NCI-H2081 treated with DMSO at 0.1 percent for 48 hours (cell line): ENCODE measurements around the gene NTHL1.
"Not testable (repeated sequence)": the region's sequence is repeated elsewhere in the genome, so short reads cannot be mapped to it uniquely, and the experiment has no call there.

ENCODE experiments used
- DNase-seq: peaks from one replicate; lab custom pipeline; 2025; lab: John Stamatoyannopoulos, UW

Gene NTHL1

GRCh38 chr16:2028146-2028545 lies 19.5 kb downstream of the NTHL1 start:
- DNase-seq, result no peak

GRCh38 chr16:2027024-2028010 lies 20.3 kb downstream of the NTHL1 start:
- no peak for DNase-seq

DNA sequence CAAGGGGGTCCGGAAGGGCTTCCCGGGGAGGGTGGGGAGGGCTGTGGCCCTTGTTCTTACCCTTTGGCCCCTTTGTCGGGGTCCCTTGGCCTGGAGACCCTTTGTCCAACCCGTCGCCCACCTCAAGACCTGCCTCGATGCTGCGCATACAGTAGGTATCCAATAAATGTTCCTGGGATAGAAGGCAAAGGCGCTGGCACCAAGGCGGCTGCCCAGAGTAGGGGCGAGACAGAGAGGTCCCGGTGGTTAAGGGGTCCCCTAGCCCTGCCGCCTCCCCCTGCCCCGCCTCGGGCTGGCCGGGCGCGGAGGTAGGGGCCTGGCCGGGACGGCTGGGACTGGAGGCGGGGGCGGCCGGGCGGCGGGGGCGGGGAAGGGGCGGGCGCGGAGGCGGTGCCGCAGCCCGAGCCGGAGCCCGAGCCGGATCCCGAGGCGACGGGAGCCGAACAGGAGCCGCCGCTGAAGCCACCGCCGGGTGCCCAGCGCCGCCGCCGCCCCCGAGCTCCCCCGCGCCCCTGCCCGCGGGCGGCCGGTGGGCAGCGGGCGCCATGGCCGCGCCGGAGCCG lies 21.1 kb downstream of the NTHL1 start, which contains the start of gene NHERF2:
Gene NHERF2, plus strand, starts transcription at position 442 of the 563 bp plus-strand sequence. Its CDS starts 104 bp downstream, at position 546.
- no peak for DNase-seq

DNA sequence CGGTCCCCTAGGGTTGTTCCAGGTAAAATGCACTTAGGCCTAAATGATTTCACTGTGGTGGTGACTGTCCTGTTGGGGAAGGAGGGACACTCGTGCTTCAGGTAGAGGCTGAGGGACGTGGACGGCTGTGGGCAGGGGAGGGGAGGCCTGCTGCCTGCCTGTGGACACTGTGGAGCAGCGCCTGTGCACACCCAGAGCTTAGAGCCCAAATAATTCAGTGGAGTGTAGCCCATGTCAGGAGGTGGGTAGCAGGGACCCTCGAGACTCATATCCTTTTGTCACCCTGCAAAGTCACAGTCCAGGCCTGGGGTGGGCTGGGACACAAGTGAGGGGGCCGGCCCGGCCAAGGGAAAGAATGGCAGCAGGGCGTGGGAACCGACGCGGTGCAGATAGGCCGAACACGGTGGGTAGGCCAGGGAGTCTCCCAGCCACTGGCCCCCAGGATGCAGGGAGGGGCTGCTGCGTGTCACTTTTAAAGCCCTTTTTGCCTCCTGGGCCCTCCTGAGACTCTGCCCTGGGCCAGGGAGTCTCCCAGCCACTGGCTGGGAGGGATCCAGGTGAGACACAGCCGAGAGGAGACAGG lies 21.7 kb downstream of the NTHL1 start:
- DNase-seq, result no peak

GRCh38 chr16:2025251-2025650 lies 22.4 kb downstream of the NTHL1 start:
- DNase-seq, result no peak

DNA sequence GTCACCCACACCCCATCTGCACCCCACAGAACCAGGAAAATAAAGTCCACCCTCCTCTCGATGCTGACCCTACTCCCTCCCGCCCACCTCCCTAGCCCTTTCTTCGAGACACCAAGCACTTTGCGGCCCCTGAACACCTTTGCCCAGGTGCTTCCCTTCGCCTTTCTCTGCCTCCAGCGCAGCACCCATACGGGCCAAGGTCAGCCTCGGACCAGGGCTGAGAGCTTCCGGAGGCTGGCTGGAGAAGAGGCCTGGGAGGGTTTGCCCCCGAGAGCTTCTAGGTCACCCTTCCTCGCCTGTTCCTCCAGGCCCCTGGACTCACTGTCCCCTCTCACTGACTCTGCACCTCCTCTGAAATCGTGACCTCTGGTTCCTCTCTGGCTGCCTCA lies 23.6 kb downstream of the NTHL1 start:
- no peak for DNase-seq

DNA sequence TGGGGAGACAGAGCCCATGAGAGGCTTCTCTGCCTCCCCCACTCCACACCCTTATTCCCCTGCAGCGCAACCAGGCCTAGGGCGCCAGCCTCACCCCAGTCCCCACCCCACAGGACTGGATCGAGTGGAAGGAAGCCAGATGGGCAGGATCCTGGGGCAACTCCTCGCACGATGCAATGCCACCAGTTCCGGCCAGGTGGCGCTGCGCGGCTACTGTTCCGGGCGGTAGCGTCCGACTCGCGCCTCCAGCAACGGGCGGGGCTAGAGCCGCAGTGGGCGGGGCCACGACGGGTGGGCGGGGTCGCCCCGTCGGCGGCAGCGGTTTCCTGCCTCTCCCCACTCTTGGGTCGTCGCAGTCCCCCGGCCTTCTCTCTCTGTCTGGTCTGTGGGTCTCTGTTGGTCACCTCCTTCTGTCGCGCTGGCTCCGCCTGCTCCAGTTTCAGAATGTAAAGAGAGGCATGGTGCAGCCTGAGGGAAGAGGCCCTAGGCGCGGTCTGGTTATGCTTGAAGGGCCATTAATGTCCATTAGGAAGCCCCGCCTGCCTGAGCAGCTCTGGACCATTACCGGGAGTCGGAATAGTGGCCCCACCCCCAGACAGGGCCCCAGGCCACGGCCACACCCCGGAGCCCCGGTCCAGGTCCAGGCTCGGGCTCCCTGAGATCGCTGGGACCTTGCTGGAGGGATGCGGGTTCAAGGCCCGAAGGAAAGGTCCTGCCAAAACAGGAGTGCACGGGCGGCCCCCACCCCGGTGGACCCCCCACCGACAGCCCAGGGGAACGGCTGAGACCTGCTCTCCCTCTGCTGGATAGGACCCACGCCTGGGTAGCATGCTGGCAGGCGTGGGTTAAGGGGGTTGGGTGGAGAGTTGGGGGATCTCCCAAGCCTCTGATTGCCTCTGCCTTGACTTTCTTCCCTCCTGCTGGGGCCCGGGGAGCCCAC lies 24.3 kb downstream of the NTHL1 start:
- DNase-seq, result no peak

GRCh38 chr16:2022723-2023091 lies 24.9 kb downstream of the NTHL1 start:
- no peak for DNase-seq

DNA sequence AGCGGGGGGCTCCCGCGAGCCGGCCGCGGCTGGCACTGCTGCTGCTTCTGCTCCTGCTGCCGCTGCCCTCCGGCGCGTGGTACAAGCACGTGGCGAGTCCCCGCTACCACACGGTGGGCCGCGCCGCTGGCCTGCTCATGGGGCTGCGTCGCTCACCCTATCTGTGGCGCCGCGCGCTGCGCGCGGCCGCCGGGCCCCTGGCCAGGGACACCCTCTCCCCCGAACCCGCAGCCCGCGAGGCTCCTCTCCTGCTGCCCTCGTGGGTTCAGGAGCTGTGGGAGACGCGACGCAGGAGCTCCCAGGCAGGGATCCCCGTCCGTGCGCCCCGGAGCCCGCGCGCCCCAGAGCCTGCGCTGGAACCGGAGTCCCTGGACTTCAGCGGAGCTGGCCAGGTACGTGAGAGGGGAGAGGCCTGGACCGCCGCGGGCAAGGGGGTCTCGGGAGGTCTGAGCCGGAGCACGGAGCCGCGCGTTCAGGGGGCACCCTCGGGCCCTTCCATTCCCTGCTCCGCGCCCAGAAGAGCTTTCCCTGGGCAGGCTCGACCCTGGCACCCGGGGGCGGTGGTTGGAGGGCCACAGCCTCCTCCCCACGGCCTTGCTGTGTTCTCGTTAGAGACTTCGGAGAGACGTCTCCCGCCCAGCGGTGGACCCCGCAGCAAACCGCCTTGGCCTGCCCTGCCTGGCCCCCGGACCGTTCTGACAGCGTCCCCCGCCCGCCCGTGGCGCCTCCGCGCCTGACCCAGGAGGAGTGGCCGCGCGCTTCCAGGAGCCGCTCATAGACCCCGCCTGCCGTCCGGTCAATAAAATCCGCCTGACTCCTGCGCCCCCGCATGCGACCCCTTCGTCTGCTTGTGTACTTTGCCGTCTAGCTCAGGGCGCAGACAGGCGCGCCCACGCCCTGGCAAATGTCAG lies 27.5 kb downstream of the NTHL1 start:
- no peak for DNase-seq

GRCh38 chr16:2019518-2019920 lies 28.1 kb downstream of the NTHL1 start, which contains the start of gene NPW:
TSS of gene NPW (plus strand) at chr16:2019785.
- DNase-seq, result no peak

- DNase-seq, result no peak
Observed at GRCh38 chr16:2016407-2016922, 31.2 kb downstream of the NTHL1 start.

DNA sequence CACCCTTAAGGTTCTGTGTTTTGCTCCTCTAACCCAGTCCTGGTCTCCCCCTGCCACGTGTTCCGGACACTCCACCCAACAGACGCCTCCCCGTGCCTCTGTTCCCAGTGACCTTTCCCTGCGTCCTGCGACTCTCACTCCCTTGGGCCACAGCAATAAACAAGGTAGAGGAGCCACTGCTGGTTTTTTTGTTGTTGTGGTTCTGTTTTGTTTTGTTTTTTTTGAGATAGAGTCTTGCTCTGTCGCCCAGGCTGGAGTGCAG lies 31.8 kb downstream of the NTHL1 start:
- DNase-seq, result no peak

DNA sequence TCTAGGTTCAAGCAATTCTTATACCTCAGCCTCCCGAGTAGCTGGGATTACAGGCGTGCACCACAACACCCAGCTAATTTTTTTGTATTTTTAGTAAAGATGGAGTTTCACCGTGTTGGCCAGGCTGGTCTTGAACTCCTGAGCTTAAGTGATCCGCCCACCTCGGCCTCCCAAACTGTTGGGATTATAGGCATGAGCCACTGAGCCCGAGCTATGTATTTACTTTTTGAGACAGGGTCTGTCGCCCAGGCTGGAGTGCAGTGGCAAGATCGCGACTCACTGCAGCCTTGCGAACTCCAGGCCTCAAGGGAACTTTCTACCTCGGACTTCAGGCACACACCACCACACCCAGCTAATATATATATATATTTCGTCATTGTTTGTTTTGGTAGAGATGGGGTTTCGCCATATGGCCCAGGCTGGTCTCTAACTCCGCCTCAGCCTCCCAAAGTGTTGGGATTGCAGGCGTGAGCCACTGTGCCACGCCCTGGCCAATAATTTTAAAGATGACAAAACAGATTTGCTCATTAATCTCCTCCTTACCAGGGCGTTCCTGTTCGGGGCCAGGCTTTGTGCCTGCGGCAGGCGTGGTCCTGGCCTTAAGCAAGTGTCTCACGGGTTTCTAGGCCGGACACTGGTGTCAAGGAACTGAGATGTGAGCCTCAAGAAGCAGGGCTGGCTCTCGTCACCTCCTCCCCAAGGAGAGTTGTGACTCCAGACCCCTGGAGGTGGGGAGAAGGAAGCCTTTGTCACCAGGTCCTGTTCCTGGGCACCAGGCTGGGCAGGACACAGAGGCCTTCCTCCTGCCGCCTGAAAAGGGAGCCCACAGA lies 32.3 kb downstream of the NTHL1 start:
- DNase-seq, result no peak

- no peak for DNase-seq
Observed at GRCh38 chr16:2013527-2013926, 34.1 kb downstream of the NTHL1 start.

- DNase-seq, result not testable (repeated sequence)
Observed at GRCh38 chr16:2011726-2012125, 35.9 kb downstream of the NTHL1 start.

DNA sequence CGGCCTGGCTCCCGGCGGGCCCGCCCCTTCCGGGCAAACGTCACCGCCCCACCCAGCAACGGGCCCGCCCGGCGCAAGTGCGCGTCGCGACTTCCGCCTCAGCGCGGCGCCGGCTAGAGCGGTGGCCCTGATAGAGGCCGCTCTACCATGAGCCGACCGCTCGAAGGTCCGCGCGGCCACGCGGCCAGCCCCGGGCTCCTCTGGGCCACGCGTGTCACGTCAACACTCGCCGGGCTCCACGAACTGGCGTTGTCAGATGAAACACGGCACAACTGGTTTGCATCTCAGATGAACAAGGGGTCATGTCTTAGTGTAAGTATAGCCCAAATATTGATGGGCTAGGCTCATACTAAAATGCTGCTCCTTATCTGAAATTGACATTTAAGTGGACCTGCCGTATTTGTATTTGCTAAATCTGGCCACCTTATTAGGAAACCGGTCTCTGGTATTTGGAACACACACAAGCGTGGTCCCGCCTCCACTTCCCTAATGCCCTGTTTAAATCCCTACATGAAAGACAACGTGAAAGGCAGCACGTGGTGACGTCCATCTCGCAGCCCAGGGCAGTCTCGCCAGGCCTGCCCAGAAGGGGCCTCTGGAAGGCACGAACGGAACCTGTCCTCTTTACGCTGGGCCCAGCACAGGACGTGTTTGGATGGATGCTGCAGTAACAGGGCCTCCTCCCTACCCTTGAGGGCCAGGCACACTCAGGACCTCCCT lies 37.7 kb downstream of the NTHL1 start, which contains the start of gene ZNF598:
Gene ZNF598, minus strand, starts transcription at position 31 of the 720 bp plus-strand sequence.
- no peak for DNase-seq

DNA sequence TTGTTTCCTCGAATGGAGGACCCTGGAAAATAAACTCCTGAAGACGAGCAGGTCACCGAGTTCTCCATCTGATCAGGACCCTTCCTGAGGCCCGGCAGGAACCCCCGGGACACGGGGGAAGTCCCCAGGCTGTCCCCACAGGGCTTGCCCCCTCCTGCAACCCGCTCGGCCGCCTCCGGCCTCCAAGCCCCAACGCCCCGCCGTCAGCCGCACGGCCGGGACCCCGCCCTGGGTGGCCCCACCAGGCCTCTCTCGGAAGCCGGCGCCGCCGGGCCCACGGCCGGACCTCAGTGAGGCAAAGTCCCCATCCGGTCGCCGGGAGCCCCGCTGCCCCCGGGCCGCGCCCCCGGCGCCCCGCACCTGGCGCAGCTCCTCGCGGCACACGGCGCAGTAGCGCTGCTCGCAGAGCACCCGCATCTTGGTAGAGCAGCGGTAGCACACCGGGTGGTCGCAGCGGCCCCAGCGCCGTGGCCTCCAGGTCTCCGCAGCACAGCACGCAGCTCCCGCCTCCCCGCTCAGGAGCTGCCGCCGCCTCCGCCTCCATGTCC lies 38.4 kb downstream of the NTHL1 start:
- no peak for DNase-seq

GRCh38 chr16:2008631-2009163 lies 38.9 kb downstream of the NTHL1 start:
- no peak for DNase-seq
